K562 (cell line): Measurements from ENCODE around the gene LRP2BP. TPM values are rescaled to one million over a fixed set of nuclear protein-coding genes. Genes with fewer than 3 reads are reported as not detected.

Experiments used
- CBX2 ChIP-seq: fragments of 200-600 bp; sonication (generic); IDR thresholded peaks from one replicate; pipeline ENCODE4 v1.6.1; 2012; ENCODE audit warnings: mild to moderate bottlenecking, low read length, inconsistent platforms; ENCODE audit not compliant: insufficient read depth, poor library complexity, severe bottlenecking
- ELK3 ChIP-seq: fragments of 450-650 bp; formaldehyde crosslinking; IDR thresholded peaks from 2 replicates; pipeline ENCODE4 v1.4.0; 2020; ENCODE audit warnings: mild to moderate bottlenecking
- FOXA1 ChIP-seq: fragments of 450-650 bp; IDR thresholded peaks from 2 replicates; pipeline ENCODE4 v1.6.1; 2016; ENCODE audit warnings: mild to moderate bottlenecking, borderline replicate concordance
- FOXA3 ChIP-seq, 2 experiments: fragments of 450-650 bp in 1 of 2; sonication (generic) in 1 of 2; formaldehyde crosslinking; IDR thresholded peaks in 1 of 2; conservative IDR thresholded peaks in 1 of 2; 2 replicates each; pipeline versions ENCODE4 v1.4.0 to v1.8.0; 2020 to 2022; ENCODE audit warnings: mild to moderate bottlenecking in 2 of 2, missing genetic modification reagents in 1 of 2
- IRF1 ChIP-seq: sonication (generic); formaldehyde crosslinking; IDR thresholded peaks from 2 replicates; pipeline ENCODE4 v1.8.0; 2022; ENCODE audit warnings: missing genetic modification reagents, mild to moderate bottlenecking, borderline replicate concordance
- KAT2B ChIP-seq: IDR thresholded peaks from one replicate; pipeline ENCODE4 v1.6.1; 2012; ENCODE audit warnings: low read depth, mild to moderate bottlenecking, control low read depth, inconsistent platforms, low read length, moderate library complexity
- KAT7 ChIP-seq: sonication (generic); formaldehyde crosslinking; IDR thresholded peaks from 2 replicates; pipeline ENCODE4 v1.8.0; 2022; ENCODE audit warnings: missing genetic modification reagents, mild to moderate bottlenecking, borderline replicate concordance
- MECOM ChIP-seq: fragments of 250-450 bp; sonication (Bioruptor Pico); IDR thresholded peaks from 2 replicates; pipeline ENCODE4 v1.8.0; 2022; ENCODE audit warnings: inconsistent platforms
- NONO ChIP-seq, 2 experiments: fragments of 200-400 bp in 1 of 2; fragments of 450-650 bp in 1 of 2; formaldehyde crosslinking in 1 of 2; IDR thresholded peaks; 2 replicates each; pipeline ENCODE4 v1.6.1; 2017; ENCODE audit warnings: low read depth in 2 of 2, mild to moderate bottlenecking in 2 of 2, moderate library complexity in 2 of 2, low read length in 1 of 2
- NR2C1 ChIP-seq, 2 experiments: fragments of 450-650 bp; IDR thresholded peaks; 2 replicates each; pipeline ENCODE4 v1.6.1; 2017; ENCODE audit warnings: mild to moderate bottlenecking in 2 of 2, antibody characterized with exemption in 1 of 2, inconsistent platforms in 1 of 2, missing compliant biosample characterization in 1 of 2, missing genetic modification characterization in 1 of 2
- RBM14 ChIP-seq: fragments of 200-400 bp; formaldehyde crosslinking; IDR thresholded peaks from 2 replicates; pipeline ENCODE4 v1.6.1; 2018; ENCODE audit warnings: low read depth, mild to moderate bottlenecking, low read length, moderate library complexity, borderline replicate concordance; ENCODE audit not compliant: insufficient read depth
- RERE ChIP-seq: sonication (generic); formaldehyde crosslinking; IDR thresholded peaks from 2 replicates; pipeline ENCODE4 v1.8.0; 2023; ENCODE audit warnings: missing genetic modification reagents, mild to moderate bottlenecking, borderline replicate concordance
- SMARCC2 ChIP-seq: fragments of 450-650 bp; IDR thresholded peaks from 2 replicates; pipeline ENCODE4 v1.6.1; 2017; ENCODE audit warnings: antibody characterized with exemption, moderate library complexity, mild to moderate bottlenecking, low read depth
- ZNF75A ChIP-seq: fragments of 450-650 bp; formaldehyde crosslinking; IDR thresholded peaks from 2 replicates; pipeline ENCODE4 v1.4.0; 2020; ENCODE audit warnings: mild to moderate bottlenecking
- polyA plus RNA-seq, 8 experiments: library from polyadenylated mRNA; depleted of rRNA in 4 of 8; stranded (reverse) in 5 of 8; unstranded in 3 of 8; fragments of >200 nt; fragmentation: Nextera tagmentation in 2 of 8; fragmentation: Illumina TruSeq in 1 of 8; extraction: Ambion mirVana in 2 of 8; extraction: Trizol in 1 of 8; gene quantifications; 2 replicates each; pipeline versions ENCODE4 v1.2.1 to v1.2.3, GENCODE V29; 2011 to 2014; ENCODE audit warnings: inconsistent platforms in 1 of 8, missing spikeins in 1 of 8
- total RNA-seq, 7 experiments: library from RNA; depleted of rRNA in 6 of 7; stranded (reverse); fragments of >200 nt in 6 of 7; fragmentation: Illumina TruSeq in 2 of 7; extraction: Trizol in 2 of 7; gene quantifications; 2 replicates each; pipeline versions ENCODE4 v1.2.1 to v1.2.3, GENCODE V29; 2011 to 2021; ENCODE audit warnings: low replicate concordance in 1 of 7
- TF ChIP-seq, protein P1 (sequence below): IDR thresholded peaks from 3 replicates; pipeline ENCODE4 v1.6.1; 2011; ENCODE audit warnings: borderline replicate concordance, mild to moderate bottlenecking, moderate library complexity; ENCODE audit not compliant: insufficient read length; ENCODE audit errors: extremely low read depth

The LRP2BP gene
- total and polyA plus RNA-seq, 9 of the 15 experiments (the other 6 are each of a cell fraction or from before 2014, with no cell fraction given) = 0.42 to 2.1 (median 0.62) TPM

DNA sequence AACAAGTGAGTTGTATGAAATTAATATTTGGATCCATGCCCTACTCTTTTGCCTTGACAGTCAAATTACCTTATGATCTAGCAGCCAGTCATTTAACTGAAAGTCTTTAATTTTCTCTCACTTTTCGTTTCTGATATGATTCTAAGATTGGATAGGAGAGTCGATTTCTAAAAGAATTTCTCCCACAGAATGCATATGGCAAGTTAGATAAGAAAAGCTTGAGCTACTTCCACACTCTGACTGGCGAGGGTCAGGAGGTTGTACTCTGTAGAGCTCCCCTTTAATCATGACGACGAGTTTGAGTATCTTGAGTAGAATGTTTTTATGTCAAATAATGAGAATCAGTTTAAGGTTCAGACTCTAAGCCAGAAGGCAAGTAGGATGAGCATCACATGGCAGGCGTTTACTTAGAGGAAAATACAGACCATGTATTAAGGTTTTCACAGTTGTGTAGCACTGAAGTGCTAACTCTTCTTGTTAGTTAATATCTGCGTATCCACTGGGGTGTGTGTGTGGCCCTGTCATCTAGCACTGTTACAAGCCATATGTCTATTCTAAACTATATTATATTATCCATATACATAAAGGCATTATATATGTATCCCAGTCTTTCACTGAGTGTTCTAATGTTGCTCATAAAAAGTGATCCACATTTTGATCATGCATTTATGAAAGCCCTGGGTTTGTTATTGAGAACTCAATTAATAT, 37.8 kb downstream of the LRP2BP start (continued):
- TF ChIP-seq RERE (CRISPR knock-in tag) = no peak
- no peak for TF ChIP-seq KAT7 (CRISPR knock-in tag)
- no peak for TF ChIP-seq ZNF75A (CRISPR knock-in tag)
- no peak for TF ChIP-seq CBX2
- no peak for TF ChIP-seq KAT2B
- no peak for TF ChIP-seq NR2C1 (IDR thresholded peaks at IDR 0.05)
- no peak for TF ChIP-seq NR2C1 (tag; IDR thresholded peaks at IDR 0.05)
- TF ChIP-seq ELK3 = no peak
- TF ChIP-seq MECOM = no peak
- peak; percentile 63; the same call in 1 of the 2 replicates for TF ChIP-seq SMARCC2
- TF ChIP-seq FOXA1 = no peak
- TF ChIP-seq RBM14 = no peak
- TF ChIP-seq FOXA3 (CRISPR knock-in tag; conservative IDR thresholded peaks at IDR 0.05 in 1 of 2, IDR thresholded peaks at IDR 0.05 in 1 of 2) = no peak
- TF ChIP-seq, protein P1, sequence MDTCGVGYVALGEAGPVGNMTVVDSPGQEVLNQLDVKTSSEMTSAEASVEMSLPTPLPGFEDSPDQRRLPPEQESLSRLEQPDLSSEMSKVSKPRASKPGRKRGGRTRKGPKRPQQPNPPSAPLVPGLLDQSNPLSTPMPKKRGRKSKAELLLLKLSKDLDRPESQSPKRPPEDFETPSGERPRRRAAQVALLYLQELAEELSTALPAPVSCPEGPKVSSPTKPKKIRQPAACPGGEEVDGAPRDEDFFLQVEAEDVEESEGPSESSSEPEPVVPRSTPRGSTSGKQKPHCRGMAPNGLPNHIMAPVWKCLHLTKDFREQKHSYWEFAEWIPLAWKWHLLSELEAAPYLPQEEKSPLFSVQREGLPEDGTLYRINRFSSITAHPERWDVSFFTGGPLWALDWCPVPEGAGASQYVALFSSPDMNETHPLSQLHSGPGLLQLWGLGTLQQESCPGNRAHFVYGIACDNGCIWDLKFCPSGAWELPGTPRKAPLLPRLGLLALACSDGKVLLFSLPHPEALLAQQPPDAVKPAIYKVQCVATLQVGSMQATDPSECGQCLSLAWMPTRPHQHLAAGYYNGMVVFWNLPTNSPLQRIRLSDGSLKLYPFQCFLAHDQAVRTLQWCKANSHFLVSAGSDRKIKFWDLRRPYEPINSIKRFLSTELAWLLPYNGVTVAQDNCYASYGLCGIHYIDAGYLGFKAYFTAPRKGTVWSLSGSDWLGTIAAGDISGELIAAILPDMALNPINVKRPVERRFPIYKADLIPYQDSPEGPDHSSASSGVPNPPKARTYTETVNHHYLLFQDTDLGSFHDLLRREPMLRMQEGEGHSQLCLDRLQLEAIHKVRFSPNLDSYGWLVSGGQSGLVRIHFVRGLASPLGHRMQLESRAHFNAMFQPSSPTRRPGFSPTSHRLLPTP = no peak
- TF ChIP-seq IRF1 (CRISPR knock-in tag) = no peak
- TF ChIP-seq NONO (IDR thresholded peaks at IDR 0.05; ENCODE audit: low read depth in 2 of 2, low read length in 1 of 2) = no peak
